HepG2 (cell line): ENCODE data around the gene GNL1. TPM values are rescaled to one million over a fixed set of nuclear protein-coding genes. Genes with fewer than 3 reads are reported as not detected.

Source experiments
- CC2D1A ChIP-seq: sonication (generic); formaldehyde crosslinking; IDR thresholded peaks from 2 replicates; pipeline ENCODE4 v1.8.1; 2023; ENCODE audit warnings: mild to moderate bottlenecking, missing genetic modification reagents
- CHCHD3 ChIP-seq: sonication (generic); formaldehyde crosslinking; IDR thresholded peaks from 2 replicates; pipeline ENCODE4 v1.8.0; 2022; ENCODE audit warnings: mild to moderate bottlenecking, missing genetic modification reagents, moderate library complexity
- MLLT10 ChIP-seq: sonication (generic); formaldehyde crosslinking; IDR thresholded peaks from 2 replicates; pipeline ENCODE4 v1.4.0; 2020; ENCODE audit warnings: missing genetic modification reagents
- NR2F1 ChIP-seq, 2 experiments: fragments of 450-650 bp in 1 of 2; formaldehyde crosslinking in 1 of 2; IDR thresholded peaks; 2 replicates each; pipeline versions ENCODE4 v1.5.0 to v1.6.1; 2016 to 2020; ENCODE audit warnings: mild to moderate bottlenecking in 1 of 2, missing compliant biosample characterization in 1 of 2, missing genetic modification reagents in 1 of 2, moderate library complexity in 1 of 2
- TFDP1 ChIP-seq: IDR thresholded peaks from 2 replicates; pipeline ENCODE4 v1.6.1; 2016; ENCODE audit warnings: missing compliant biosample characterization, missing genetic modification reagents, borderline replicate concordance
- ZBTB40 ChIP-seq, 2 experiments: fragments of 450-650 bp in 1 of 2; sonication (generic) in 1 of 2; formaldehyde crosslinking in 1 of 2; IDR thresholded peaks; 2 replicates each; pipeline versions ENCODE4 v1.6.1 to v1.8.0; 2016 to 2022; ENCODE audit warnings: antibody characterized with exemption in 1 of 2, mild to moderate bottlenecking in 1 of 2, missing genetic modification reagents in 1 of 2
- ZFY ChIP-seq: sonication (generic); formaldehyde crosslinking; IDR thresholded peaks from 2 replicates; pipeline ENCODE4 v1.4.0; 2020; ENCODE audit warnings: missing genetic modification reagents
- ZNF446 ChIP-seq: sonication (generic); formaldehyde crosslinking; IDR thresholded peaks from 2 replicates; pipeline ENCODE4 v1.5.0; 2020; ENCODE audit warnings: mild to moderate bottlenecking, missing genetic modification reagents
- polyA plus RNA-seq, 8 experiments: library from polyadenylated mRNA; depleted of rRNA in 3 of 8; stranded (reverse) in 7 of 8; unstranded in 1 of 8; fragments of >200 nt; fragmentation: Illumina TruSeq in 4 of 8; extraction: Trizol in 4 of 8; gene quantifications; 2 replicates each; pipeline versions ENCODE4 v1.2.1 to v1.2.3, GENCODE V29; 2011 to 2016; ENCODE audit warnings: low read depth in 4 of 8, missing spikeins in 1 of 8, mixed read lengths in 1 of 8; ENCODE audit not compliant: insufficient read depth in 1 of 8
- total RNA-seq, 5 experiments: library from RNA; depleted of rRNA; stranded (reverse); fragments of >200 nt; fragmentation: Illumina TruSeq; extraction: Trizol; gene quantifications; 2 replicates each; pipeline ENCODE4 v1.2.3, GENCODE V29; 2016; ENCODE audit warnings: low read depth in 1 of 5
- TF ChIP-seq, protein P1 (sequence below): sonication (generic); formaldehyde crosslinking; IDR thresholded peaks from 2 replicates; pipeline ENCODE4 v1.4.0; 2020; ENCODE audit warnings: missing genetic modification reagents
- TF ChIP-seq, protein P2 (sequence below), 2 experiments: IDR thresholded peaks; 2 replicates each; pipeline ENCODE4 v1.6.1; 2011 to 2012; ENCODE audit warnings: low read length in 2 of 2, borderline replicate concordance in 1 of 2, low read depth in 1 of 2, mild to moderate bottlenecking in 1 of 2, moderate library complexity in 1 of 2

The GNL1 gene
- total and polyA plus RNA-seq, 2 of the 13 experiments (the other 11 are each of a cell fraction or from before 2014, with no cell fraction given): 35.0 to 55.6 TPM

DNA sequence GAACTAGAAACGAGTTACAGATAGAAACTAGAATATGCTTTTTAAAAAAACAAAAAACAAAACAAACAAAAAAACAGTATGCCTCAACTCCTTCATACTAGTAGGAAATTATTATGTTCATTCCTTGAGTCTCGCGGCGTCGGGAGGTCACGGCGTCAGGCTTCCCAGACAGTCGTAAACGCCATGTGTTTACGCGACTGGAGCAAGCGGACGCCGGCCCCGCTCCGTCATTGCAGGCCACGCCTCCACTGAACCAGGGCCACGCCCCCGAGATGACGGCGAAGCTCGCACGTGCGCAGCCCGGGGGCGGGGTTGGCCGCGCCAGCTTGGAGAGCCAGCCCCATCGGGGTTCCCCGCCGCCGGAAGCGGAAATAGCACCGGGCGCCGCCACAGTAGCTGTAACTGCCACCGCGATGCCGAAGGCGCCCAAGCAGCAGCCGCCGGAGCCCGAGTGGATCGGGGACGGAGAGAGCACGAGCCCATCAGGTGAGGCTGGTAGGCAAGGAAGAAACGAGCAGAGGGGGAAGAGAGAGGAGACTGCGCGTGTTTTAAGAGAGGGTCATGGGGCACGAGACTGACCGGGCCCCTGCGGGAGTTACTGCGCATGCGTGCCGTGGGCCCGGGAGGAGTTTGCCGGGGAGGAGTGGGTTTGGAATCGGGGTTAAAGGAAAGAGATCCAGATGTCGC is 14.9 kb upstream of the GNL1 start, which contains the start of gene ABCF1 (continued):
- TF ChIP-seq, protein P1, sequence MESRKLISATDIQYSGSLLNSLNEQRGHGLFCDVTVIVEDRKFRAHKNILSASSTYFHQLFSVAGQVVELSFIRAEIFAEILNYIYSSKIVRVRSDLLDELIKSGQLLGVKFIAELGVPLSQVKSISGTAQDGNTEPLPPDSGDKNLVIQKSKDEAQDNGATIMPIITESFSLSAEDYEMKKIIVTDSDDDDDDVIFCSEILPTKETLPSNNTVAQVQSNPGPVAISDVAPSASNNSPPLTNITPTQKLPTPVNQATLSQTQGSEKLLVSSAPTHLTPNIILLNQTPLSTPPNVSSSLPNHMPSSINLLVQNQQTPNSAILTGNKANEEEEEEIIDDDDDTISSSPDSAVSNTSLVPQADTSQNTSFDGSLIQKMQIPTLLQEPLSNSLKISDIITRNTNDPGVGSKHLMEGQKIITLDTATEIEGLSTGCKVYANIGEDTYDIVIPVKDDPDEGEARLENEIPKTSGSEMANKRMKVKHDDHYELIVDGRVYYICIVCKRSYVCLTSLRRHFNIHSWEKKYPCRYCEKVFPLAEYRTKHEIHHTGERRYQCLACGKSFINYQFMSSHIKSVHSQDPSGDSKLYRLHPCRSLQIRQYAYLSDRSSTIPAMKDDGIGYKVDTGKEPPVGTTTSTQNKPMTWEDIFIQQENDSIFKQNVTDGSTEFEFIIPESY (CRISPR knock-in tag): no peak; the same call in 1 of the 2 replicates
- TF ChIP-seq NR2F1 (CRISPR knock-in tag; IDR thresholded peaks at IDR 0.05): no peak
- TF ChIP-seq ZBTB40 (IDR thresholded peaks at IDR 0.05): peak; percentile 89
- peak; percentile 86 for TF ChIP-seq ZBTB40 (CRISPR knock-in tag; IDR thresholded peaks at IDR 0.05)
- TF ChIP-seq, protein P2, sequence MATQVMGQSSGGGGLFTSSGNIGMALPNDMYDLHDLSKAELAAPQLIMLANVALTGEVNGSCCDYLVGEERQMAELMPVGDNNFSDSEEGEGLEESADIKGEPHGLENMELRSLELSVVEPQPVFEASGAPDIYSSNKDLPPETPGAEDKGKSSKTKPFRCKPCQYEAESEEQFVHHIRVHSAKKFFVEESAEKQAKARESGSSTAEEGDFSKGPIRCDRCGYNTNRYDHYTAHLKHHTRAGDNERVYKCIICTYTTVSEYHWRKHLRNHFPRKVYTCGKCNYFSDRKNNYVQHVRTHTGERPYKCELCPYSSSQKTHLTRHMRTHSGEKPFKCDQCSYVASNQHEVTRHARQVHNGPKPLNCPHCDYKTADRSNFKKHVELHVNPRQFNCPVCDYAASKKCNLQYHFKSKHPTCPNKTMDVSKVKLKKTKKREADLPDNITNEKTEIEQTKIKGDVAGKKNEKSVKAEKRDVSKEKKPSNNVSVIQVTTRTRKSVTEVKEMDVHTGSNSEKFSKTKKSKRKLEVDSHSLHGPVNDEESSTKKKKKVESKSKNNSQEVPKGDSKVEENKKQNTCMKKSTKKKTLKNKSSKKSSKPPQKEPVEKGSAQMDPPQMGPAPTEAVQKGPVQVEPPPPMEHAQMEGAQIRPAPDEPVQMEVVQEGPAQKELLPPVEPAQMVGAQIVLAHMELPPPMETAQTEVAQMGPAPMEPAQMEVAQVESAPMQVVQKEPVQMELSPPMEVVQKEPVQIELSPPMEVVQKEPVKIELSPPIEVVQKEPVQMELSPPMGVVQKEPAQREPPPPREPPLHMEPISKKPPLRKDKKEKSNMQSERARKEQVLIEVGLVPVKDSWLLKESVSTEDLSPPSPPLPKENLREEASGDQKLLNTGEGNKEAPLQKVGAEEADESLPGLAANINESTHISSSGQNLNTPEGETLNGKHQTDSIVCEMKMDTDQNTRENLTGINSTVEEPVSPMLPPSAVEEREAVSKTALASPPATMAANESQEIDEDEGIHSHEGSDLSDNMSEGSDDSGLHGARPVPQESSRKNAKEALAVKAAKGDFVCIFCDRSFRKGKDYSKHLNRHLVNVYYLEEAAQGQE (IDR thresholded peaks at IDR 0.05; ENCODE audit: borderline replicate concordance in 1 of 2, low read depth in 1 of 2, low read length in 2 of 2): peak in 1 of 2 experiments; percentile 13; a peak in 1 of 4 replicates
- no peak; the same call in 1 of the 2 replicates for TF ChIP-seq ZNF446 (CRISPR knock-in tag)
- peak; percentile 99 for TF ChIP-seq CC2D1A (CRISPR knock-in tag)
- TF ChIP-seq CHCHD3 (CRISPR knock-in tag): peak; percentile 97
- TF ChIP-seq MLLT10: no peak
- peak; percentile 89 for TF ChIP-seq TFDP1
- TF ChIP-seq ZFY: peak; percentile 98
